Endothelial cell of umbilical vein (primary cell): ENCODE results near the gene C3orf49. TPM values are rescaled to one million over a fixed set of nuclear protein-coding genes. Genes with fewer than 3 reads are reported as not detected.

Experiments used
- BruUV-seq: library from RNA; stranded (reverse); fragments of 400-500 nt; replicated peaks from 2 replicates; lab custom pipeline; 2021; lab: Mats Ljungman, UMichigan
- CTCF ChIA-PET: fragments of 300-600, 350-600 bp; sonication (Branson Sonifier 250); formaldehyde crosslinking; loops from one replicate; lab custom pipeline; 2021; ENCODE audit warnings: antibody characterized with exemption, inconsistent platforms; lab: Charles Lee
- POLR2A ChIA-PET: fragments of 300-600, 350-600 bp; sonication (Branson Sonifier 250); formaldehyde crosslinking; loops from one replicate; lab custom pipeline; 2021; ENCODE audit warnings: antibody characterized with exemption, inconsistent platforms; lab: Charles Lee
- DNase-seq: peaks from one replicate; pipeline ENCODE4 v3.0.0-alpha.2; 2011; ENCODE audit warnings: low read depth, low spot score
- FAIRE-seq: peaks from 2 replicates; lab custom pipeline; 2011; peaks lifted over from hg19 to GRCh38; lab: Jason Lieb, UNC
- H2AFZ ChIP-seq: 2 replicates; pipeline ENCODE4 v1.6.0; 2012; ENCODE audit warnings: low read depth, low read length, control low read depth, inconsistent platforms
- H3K27ac ChIP-seq: 2 replicates; pipeline ENCODE4 v1.5.1; 2011; ENCODE audit warnings: low read depth, mild to moderate bottlenecking, control low read depth, low read length, moderate library complexity; ENCODE audit not compliant: insufficient read depth
- H3K27me3 ChIP-seq, 2 experiments: 2 replicates each; pipeline versions ENCODE4 v1.6.0 to v1.6.1; 2011; ENCODE audit warnings: low read length in 2 of 2, mixed read lengths in 1 of 2; ENCODE audit not compliant: control insufficient read depth in 2 of 2, insufficient read depth in 2 of 2
- H3K36me3 ChIP-seq, 2 experiments: 2 replicates in 1 of 2; 3 replicates in 1 of 2; pipeline ENCODE4 v1.5.1; 2011; ENCODE audit warnings: low read length in 2 of 2, mild to moderate bottlenecking in 1 of 2, moderate library complexity in 1 of 2; ENCODE audit not compliant: control insufficient read depth in 2 of 2, insufficient read depth in 2 of 2; ENCODE audit errors: extremely low read depth in 1 of 2
- H3K4me1 ChIP-seq: 3 replicates; pipeline ENCODE4 v1.5.1; 2011; ENCODE audit warnings: mild to moderate bottlenecking, low read length; ENCODE audit not compliant: control insufficient read depth, insufficient read depth; ENCODE audit errors: extremely low read depth
- H3K4me2 ChIP-seq: 2 replicates; pipeline ENCODE4 v1.6.1; 2011; ENCODE audit warnings: low read length, control low read depth, mixed read lengths; ENCODE audit not compliant: insufficient read depth
- H3K4me3 ChIP-seq, 3 experiments: fragments of 200-600 bp in 1 of 3; sonication (generic), shearing (Covaris generic) in 1 of 3; replicated peaks in 1 of 3; 2 replicates each; pipeline ENCODE4 v1.5.1; 2011 to 2016; ENCODE audit warnings: control low read depth in 3 of 3, low read length in 3 of 3, mild to moderate bottlenecking in 2 of 3, inconsistent platforms in 1 of 3, low read depth in 1 of 3, moderate library complexity in 1 of 3; ENCODE audit not compliant: insufficient read depth in 1 of 3
- H3K79me2 ChIP-seq: 2 replicates; pipeline ENCODE4 v1.6.0; 2012; ENCODE audit warnings: low read length, inconsistent platforms; ENCODE audit not compliant: control insufficient read depth, insufficient read depth
- H3K9ac ChIP-seq: replicated peaks from 2 replicates; pipeline ENCODE3; 2011; ENCODE audit warnings: low read length, control low read depth; ENCODE audit not compliant: insufficient read depth; ENCODE audit errors: extremely low read depth
- H3K9me1 ChIP-seq: replicated peaks from 3 replicates; pipeline ENCODE4 v1.6.0; 2011; ENCODE audit warnings: mild to moderate bottlenecking, low read length; ENCODE audit not compliant: control insufficient read depth, insufficient read depth; ENCODE audit errors: extremely low read depth
- H3K9me3 ChIP-seq: replicated peaks from 2 replicates; pipeline ENCODE4 v1.5.1; 2012; ENCODE audit warnings: low read length, inconsistent platforms; ENCODE audit not compliant: control insufficient read depth, insufficient read depth
- H4K20me1 ChIP-seq: replicated peaks from 2 replicates; pipeline ENCODE3; 2011; ENCODE audit warnings: mild to moderate bottlenecking, low read length; ENCODE audit not compliant: control insufficient read depth, insufficient read depth; ENCODE audit errors: extremely low read depth
- CTCF ChIP-seq, 2 donors: IDR thresholded peaks; 1 replicate in 1 of 2; 2 replicates in 1 of 2; pipeline ENCODE4 v1.5.1; 2011; ENCODE audit warnings: low read length in 2 of 2, mild to moderate bottlenecking in 2 of 2, moderate library complexity in 2 of 2, control low read depth in 1 of 2, inconsistent platforms in 1 of 2, low read depth in 1 of 2; ENCODE audit not compliant: insufficient read depth in 1 of 2; ENCODE audit errors: extremely low read depth in 1 of 2
- EZH2 ChIP-seq: IDR thresholded peaks from 2 replicates; pipeline ENCODE4 v1.6.1; 2012; ENCODE audit warnings: borderline replicate concordance, low read depth, mild to moderate bottlenecking, moderate library complexity, low read length, inconsistent platforms; ENCODE audit not compliant: severe bottlenecking
- FOS ChIP-seq: IDR thresholded peaks from 2 replicates; pipeline ENCODE4 v1.6.1; 2011; ENCODE audit warnings: mild to moderate bottlenecking, low read length, moderate library complexity, borderline replicate concordance; ENCODE audit not compliant: insufficient read depth
- GATA2 ChIP-seq: IDR thresholded peaks from 2 replicates; pipeline ENCODE4 v1.7.0; 2011; ENCODE audit warnings: low read depth, mild to moderate bottlenecking, moderate library complexity, mixed read lengths, low read length; ENCODE audit not compliant: insufficient read length, insufficient read depth
- JUN ChIP-seq: IDR thresholded peaks from 2 replicates; pipeline ENCODE4 v1.6.1; 2011; ENCODE audit warnings: borderline replicate concordance, low read depth; ENCODE audit not compliant: insufficient read length, insufficient read depth
- MYC ChIP-seq: IDR thresholded peaks from one replicate; pipeline ENCODE4 v1.6.1; 2011; ENCODE audit warnings: mild to moderate bottlenecking, low read depth, low read length
- POLR2A ChIP-seq: IDR thresholded peaks from 2 replicates; pipeline ENCODE4 v1.6.1; 2012; ENCODE audit warnings: low read depth, mild to moderate bottlenecking, control low read depth, low read length
- POLR2AphosphoS5 ChIP-seq: IDR thresholded peaks from 2 replicates; pipeline ENCODE4 v1.6.1; 2012; ENCODE audit warnings: low read depth, mild to moderate bottlenecking, control low read depth, low read length, moderate library complexity; ENCODE audit not compliant: insufficient read depth
- dilution Hi-C: fragments of 300-500 bp; cut with MboI; formaldehyde crosslinking; loops from one replicate; pipeline ENCODE4 v1.15.0; 2019; ENCODE audit warnings: low sequenced_read_pairs; ENCODE audit not compliant: extremely low pct_ligation_motif_present
- intact Hi-C: fragments of 100-400 bp; cut with micrococcal nuclease; formaldehyde crosslinking; loops from one replicate; pipeline ENCODE4 v1.10.0; 2022
- polyA plus RNA-seq, 4 experiments: library from polyadenylated mRNA; depleted of rRNA in 3 of 4; stranded (reverse) in 3 of 4; unstranded in 1 of 4; fragments of >200 nt; gene quantifications; 2 replicates each; pipeline versions ENCODE4 v1.2.1 to v1.2.3, GENCODE V29; 2011 to 2012; ENCODE audit warnings: missing spikeins in 1 of 4
- total RNA-seq: library from RNA; stranded (reverse); gene quantifications from 2 replicates; pipeline ENCODE4 v1.2.3, GENCODE V29; 2021
- TF ChIP-seq, protein P1 (sequence below): IDR thresholded peaks from 2 replicates; pipeline ENCODE4 v1.6.1; 2011; ENCODE audit not compliant: insufficient read depth, insufficient read length

Gene C3orf49
- total and polyA plus RNA-seq, 2 donors (not counting 3 experiments of a cell fraction or from before 2014, with no cell fraction given): not detected

GRCh38 chr3:63896332-63897030, 77.4 kb downstream of the C3orf49 start:
- Histone ChIP-seq H3K4me2 (no peak overlapping the region), H3K79me2 (peaks cover 4% of the 10 kb centered on the region), H3K27me3 (no peaks in the 10 kb centered on the region), H3K4me1 (peaks cover 12% of the 10 kb centered on the region), H2AFZ (no peak overlapping the region), H4K20me1 (no peaks in the 10 kb centered on the region), H3K36me3 (no peaks in the 10 kb centered on the region), H3K9me3 (no peaks in the 10 kb centered on the region), H3K27ac (no peak overlapping the region), H3K9ac (no peak overlapping the region), H3K4me3 (no peak overlapping the region), H3K9me1 (no peaks in the 10 kb centered on the region)
- ChIA-PET CTCF (no interaction called here), POLR2A (no interaction called here)
- BruUV-seq: no TSS peak
- FAIRE-seq (no peak), DNase-seq (no peak)
- intact Hi-C loops (no loop called here), dilution Hi-C loops (no loop called here)
- no peak for TF ChIP-seq GATA2
- TF ChIP-seq, protein P1, sequence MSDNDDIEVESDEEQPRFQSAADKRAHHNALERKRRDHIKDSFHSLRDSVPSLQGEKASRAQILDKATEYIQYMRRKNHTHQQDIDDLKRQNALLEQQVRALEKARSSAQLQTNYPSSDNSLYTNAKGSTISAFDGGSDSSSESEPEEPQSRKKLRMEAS: no peak
- no peak for TF ChIP-seq CTCF (IDR thresholded peaks at IDR 0.05; ENCODE audit: extremely low read depth in 1 of 2, insufficient read depth in 1 of 2, low read depth in 1 of 2, low read length in 2 of 2)
- no peak for TF ChIP-seq MYC
- TF ChIP-seq POLR2AphosphoS5: no peak
- no peak for TF ChIP-seq POLR2A
- no peak for TF ChIP-seq FOS
- TF ChIP-seq EZH2: no peak
- TF ChIP-seq JUN: no peak

Other genes with a start within 250 kb of the C3orf49 start
- not detected in 2 replicates for gene SNTN, start 166.6 kb upstream of the C3orf49 start, total RNA-seq
- gene SNTN, start 166.6 kb upstream of the C3orf49 start, polyA plus RNA-seq: not detected in 2 replicates
- 68.7 and 69.4 TPM in 2 replicates for gene THOC7, start 44.5 kb downstream of the C3orf49 start, total RNA-seq
- gene THOC7, start 44.5 kb downstream of the C3orf49 start, polyA plus RNA-seq: 11.6 and 16.9 TPM in 2 replicates
- 27.1 and 34.7 TPM in 2 replicates for gene ATXN7, start 44.6 kb downstream of the C3orf49 start, total RNA-seq
- gene ATXN7, start 44.6 kb downstream of the C3orf49 start, polyA plus RNA-seq: 21.2 and 28.6 TPM in 2 replicates
- not detected in 2 replicates for gene SCAANT1, start 93.1 kb downstream of the C3orf49 start, total RNA-seq
- gene SCAANT1, start 93.1 kb downstream of the C3orf49 start, polyA plus RNA-seq: not detected in 2 replicates
- 89.4 and 90.8 TPM in 2 replicates for gene PSMD6, start 204.2 kb downstream of the C3orf49 start, total RNA-seq
- 38.3 and 53.7 TPM in 2 replicates for gene PSMD6, start 204.2 kb downstream of the C3orf49 start, polyA plus RNA-seq